ENCODE measurements around the gene SPATA13.

The SPATA13 gene

GRCh38 chr13:24225062-24225461, 64.5 kb downstream of the SPATA13 start:
- Histone ChIP-seq H3K27ac (ENCODE audit: low read length) (no peak overlapping the region), H3K4me1 (ENCODE audit: low read length) (peaks cover 23% of the 10 kb centered on the region), H3K9ac (ENCODE audit: low read length) (no peak overlapping the region), H3K9me3 (ENCODE audit: insufficient read depth, low read length) (no peaks in the 10 kb centered on the region), H3K4me2 (ENCODE audit: low read length) (no peak overlapping the region), H3K79me2 (ENCODE audit: low read length) (no peaks in the 10 kb centered on the region), H2AFZ (ENCODE audit: low read depth, low read length) (no peak overlapping the region), H3K36me3 (replicated peaks; ENCODE audit: low read depth, low read length) (no peaks in the 10 kb centered on the region), H3K27me3 (ENCODE audit: low read depth, low read length) (no peaks in the 10 kb centered on the region), H4K20me1 (ENCODE audit: insufficient read depth, low read length) (no peaks in the 10 kb centered on the region), H3K4me3 (ENCODE audit: low read length) (no peak overlapping the region)
- no peak for TF ChIP-seq CTCF (IDR thresholded peaks at IDR 0.05; ENCODE audit: low read depth, low read length)
- no peak for TF ChIP-seq EZH2phosphoT487 (IDR thresholded peaks at IDR 0.05; ENCODE audit: low read depth)

- Histone ChIP-seq H4K20me1 (ENCODE audit: insufficient read depth, low read length) (no peaks in the 10 kb centered on the region), H3K9me3 (ENCODE audit: insufficient read depth, low read length) (no peaks in the 10 kb centered on the region), H2AFZ (ENCODE audit: low read depth, low read length) (no peak overlapping the region), H3K4me2 (ENCODE audit: low read length) (no peak overlapping the region), H3K36me3 (replicated peaks; ENCODE audit: low read depth, low read length) (no peaks in the 10 kb centered on the region), H3K4me3 (ENCODE audit: low read length) (no peak overlapping the region), H3K4me1 (ENCODE audit: low read length) (peaks cover 18% of the 10 kb centered on the region), H3K27ac (ENCODE audit: low read length) (no peak overlapping the region), H3K27me3 (ENCODE audit: low read depth, low read length) (no peaks in the 10 kb centered on the region), H3K79me2 (ENCODE audit: low read length) (no peaks in the 10 kb centered on the region), H3K9ac (ENCODE audit: low read length) (no peak overlapping the region)
- no peak for TF ChIP-seq CTCF (IDR thresholded peaks at IDR 0.05; ENCODE audit: low read depth, low read length)
- TF ChIP-seq EZH2phosphoT487 (IDR thresholded peaks at IDR 0.05; ENCODE audit: low read depth) = no peak
These were observed 65.4 kb downstream of the SPATA13 start for GRCh38 chr13:24225930-24226329.

GRCh38 chr13:24226762-24227161, 66.2 kb downstream of the SPATA13 start:
- no peaks in the 10 kb centered on the region for H3K9me3 ChIP-seq (ENCODE audit: insufficient read depth, low read length)
- H3K79me2 ChIP-seq (ENCODE audit: low read length) = no peaks in the 10 kb centered on the region
- peaks cover 14% of the 10 kb centered on the region for H3K4me1 ChIP-seq (ENCODE audit: low read length)
- H3K27me3 ChIP-seq (ENCODE audit: low read depth, low read length) = no peaks in the 10 kb centered on the region
- no peak overlapping the region for H2AFZ ChIP-seq (ENCODE audit: low read depth, low read length)
- H3K4me2 ChIP-seq (ENCODE audit: low read length) = no peak overlapping the region
- H3K27ac ChIP-seq (ENCODE audit: low read length) = no peak overlapping the region
- TF ChIP-seq CTCF (IDR thresholded peaks at IDR 0.05; ENCODE audit: low read depth, low read length) = no peak
- no peak for TF ChIP-seq EZH2phosphoT487 (IDR thresholded peaks at IDR 0.05; ENCODE audit: low read depth)
- no peak overlapping the region for H3K4me3 ChIP-seq (ENCODE audit: low read length)
- H3K36me3 ChIP-seq (replicated peaks; ENCODE audit: low read depth, low read length) = no peaks in the 10 kb centered on the region
- no peak overlapping the region for H3K9ac ChIP-seq (ENCODE audit: low read length)
- no peaks in the 10 kb centered on the region; the same call in 1 of the 2 replicates for H4K20me1 ChIP-seq (ENCODE audit: insufficient read depth, low read length)

GRCh38 chr13:24228852-24229458, 68.4 kb downstream of the SPATA13 start:
- no peak overlapping the region for H3K4me3 ChIP-seq (ENCODE audit: low read length)
- no peaks in the 10 kb centered on the region; the same call in 1 of the 2 replicates for H4K20me1 ChIP-seq (ENCODE audit: insufficient read depth, low read length)
- TF ChIP-seq EZH2phosphoT487 (IDR thresholded peaks at IDR 0.05; ENCODE audit: low read depth) (no peak), CTCF (IDR thresholded peaks at IDR 0.05; ENCODE audit: low read depth, low read length) (peak; percentile 94)
- H3K27ac ChIP-seq (ENCODE audit: low read length) = no peak overlapping the region
- no peak overlapping the region for H2AFZ ChIP-seq (ENCODE audit: low read depth, low read length)
- no peak overlapping the region for H3K4me2 ChIP-seq (ENCODE audit: low read length)
- no peaks in the 10 kb centered on the region for H3K36me3 ChIP-seq (replicated peaks; ENCODE audit: low read depth, low read length)
- no peak overlapping the region for H3K9ac ChIP-seq (ENCODE audit: low read length)
- H3K27me3 ChIP-seq (ENCODE audit: low read depth, low read length) = no peaks in the 10 kb centered on the region
- H3K79me2 ChIP-seq (ENCODE audit: low read length) = no peaks in the 10 kb centered on the region
- H3K9me3 ChIP-seq (ENCODE audit: insufficient read depth, low read length) = no peaks in the 10 kb centered on the region
- H3K4me1 ChIP-seq (ENCODE audit: low read length) = peaks cover 16% of the 10 kb centered on the region

Data from OCI-LY3 (cell line).